Keratinocyte (primary cell): ENCODE measurements around the gene A2ML1.

Experiments
- CTCF ChIP-seq, 3 experiments: IDR thresholded peaks in 1 of 3; conservative IDR thresholded peaks in 1 of 3; optimal IDR thresholded peaks in 1 of 3; 2 replicates in 2 of 3; 3 replicates in 1 of 3; pipeline versions ENCODE3 to v1.5.1; 2011; ENCODE audit warnings: low read length in 3 of 3, mild to moderate bottlenecking in 3 of 3, moderate library complexity in 2 of 3, control low read depth in 1 of 3, inconsistent platforms in 1 of 3; ENCODE audit not compliant: insufficient read depth in 2 of 3; ENCODE audit errors: extremely low read depth in 1 of 3
- EZH2 ChIP-seq: IDR thresholded peaks from one replicate; pipeline ENCODE4 v1.6.1; 2012; ENCODE audit warnings: inconsistent platforms, mild to moderate bottlenecking, low read length, moderate library complexity

- no peak for TF ChIP-seq EZH2
- TF ChIP-seq CTCF (optimal IDR thresholded peaks at IDR 0.05 in 1 of 3, IDR thresholded peaks at IDR 0.05 in 1 of 3, conservative IDR thresholded peaks at IDR 0.05 in 1 of 3; ENCODE audit: extremely low read depth in 1 of 3, insufficient read depth in 2 of 3, low read length in 3 of 3): no peak
Observed at GRCh38 chr12:8832500-8832899, 10.1 kb downstream of the A2ML1 start.
